Keratinocyte (primary cell): ENCODE data around the gene CREB5. TPM values are rescaled to one million over a fixed set of nuclear protein-coding genes. Genes with fewer than 3 reads are reported as not detected.

Experiments used
- DNase-seq: peaks from one replicate; pipeline ENCODE4 v3.0.0-alpha.2; 2011; ENCODE audit warnings: low read depth, missing footprints, low spot score
- FAIRE-seq: peaks from 2 replicates; lab custom pipeline; 2011; peaks lifted over from hg19 to GRCh38; lab: Jason Lieb, UNC
- H2AFZ ChIP-seq: 2 replicates; pipeline ENCODE4 v1.6.0; 2012; ENCODE audit warnings: low read length, control low read depth, inconsistent platforms; ENCODE audit not compliant: control insufficient read depth
- H3K27ac ChIP-seq: 2 replicates; pipeline ENCODE4 v1.5.1; 2011; ENCODE audit warnings: low read length; ENCODE audit not compliant: control insufficient read depth, insufficient read depth
- H3K27me3 ChIP-seq: 3 replicates; pipeline ENCODE4 v1.6.0; 2011; ENCODE audit warnings: low read length; ENCODE audit not compliant: control insufficient read depth, insufficient read depth; ENCODE audit errors: extremely low read depth
- H3K36me3 ChIP-seq, 2 experiments: 2 replicates in 1 of 2; 3 replicates in 1 of 2; pipeline ENCODE4 v1.5.1; 2011; ENCODE audit warnings: low read length in 2 of 2, mild to moderate bottlenecking in 1 of 2; ENCODE audit not compliant: control insufficient read depth in 2 of 2, insufficient read depth in 2 of 2; ENCODE audit errors: extremely low read depth in 1 of 2
- H3K4me1 ChIP-seq: 3 replicates; pipeline ENCODE4 v1.5.1; 2011; ENCODE audit warnings: low read length; ENCODE audit not compliant: control insufficient read depth, insufficient read depth; ENCODE audit errors: extremely low read depth
- H3K4me2 ChIP-seq: 3 replicates; pipeline ENCODE4 v1.6.0; 2011; ENCODE audit warnings: low read depth, low read length; ENCODE audit not compliant: control insufficient read depth, insufficient read depth; ENCODE audit errors: extremely low read depth
- H3K4me3 ChIP-seq, 3 experiments: fragments of 200-600 bp in 1 of 3; sonication (generic) in 1 of 3; 2 replicates in 2 of 3; 3 replicates in 1 of 3; pipeline ENCODE4 v1.5.1; 2011 to 2016; ENCODE audit warnings: low read length in 3 of 3, mild to moderate bottlenecking in 3 of 3, control low read depth in 2 of 3, inconsistent platforms in 1 of 3, low read depth in 1 of 3, mixed read lengths in 1 of 3, mixed run types in 1 of 3, moderate library complexity in 1 of 3; ENCODE audit not compliant: control insufficient read depth in 2 of 3, insufficient read depth in 2 of 3; ENCODE audit errors: extremely low read depth in 1 of 3
- H3K79me2 ChIP-seq: 2 replicates; pipeline ENCODE4 v1.6.0; 2012; ENCODE audit warnings: low read length; ENCODE audit not compliant: control insufficient read depth, insufficient read depth
- H3K9ac ChIP-seq: 3 replicates; pipeline ENCODE4 v1.6.0; 2011; ENCODE audit warnings: low read length; ENCODE audit not compliant: control insufficient read depth, insufficient read depth; ENCODE audit errors: extremely low read depth
- H3K9me1 ChIP-seq: 3 replicates; pipeline ENCODE4 v1.6.0; 2011; ENCODE audit warnings: low read length; ENCODE audit not compliant: control insufficient read depth, insufficient read depth; ENCODE audit errors: extremely low read depth
- H3K9me3 ChIP-seq: 2 replicates; pipeline ENCODE4 v1.5.1; 2012; ENCODE audit warnings: low read depth, low read length; ENCODE audit not compliant: control insufficient read depth
- H4K20me1 ChIP-seq: 3 replicates; pipeline ENCODE4 v1.6.0; 2011; ENCODE audit warnings: low read length; ENCODE audit not compliant: control insufficient read depth, insufficient read depth; ENCODE audit errors: extremely low read depth
- EZH2 ChIP-seq: IDR thresholded peaks from one replicate; pipeline ENCODE4 v1.6.1; 2012; ENCODE audit warnings: inconsistent platforms, mild to moderate bottlenecking, low read length, moderate library complexity
- dilution Hi-C: fragments of 300-500 bp; cut with MboI; formaldehyde crosslinking; loops from one replicate; pipeline ENCODE4 v1.7.0; 2020; ENCODE audit warnings: low sequenced_read_pairs; ENCODE audit not compliant: extremely low pct_ligation_motif_present
- polyA plus RNA-seq, 5 experiments: library from polyadenylated mRNA; depleted of rRNA in 3 of 5; stranded (reverse) in 3 of 5; stranded (forward) in 1 of 5; unstranded in 1 of 5; fragments of >200 nt; gene quantifications; 1 replicate in 1 of 5; 2 replicates in 3 of 5; 3 replicates in 1 of 5; pipeline versions ENCODE4 v1.2.1 to v1.2.3, GENCODE V29; 2011 to 2012; ENCODE audit warnings: missing spikeins in 2 of 5, low read depth in 1 of 5, low replicate concordance in 1 of 5
- TF ChIP-seq, protein P1 (sequence below), 3 experiments: IDR thresholded peaks in 1 of 3; conservative IDR thresholded peaks in 1 of 3; optimal IDR thresholded peaks in 1 of 3; 2 replicates in 2 of 3; 3 replicates in 1 of 3; pipeline versions ENCODE3 to v1.5.1; 2011; ENCODE audit warnings: low read length in 3 of 3, mild to moderate bottlenecking in 3 of 3, moderate library complexity in 2 of 3, control low read depth in 1 of 3, inconsistent platforms in 1 of 3; ENCODE audit not compliant: insufficient read depth in 2 of 3; ENCODE audit errors: extremely low read depth in 1 of 3

The CREB5 gene
- polyA plus RNA-seq, 1 donor (not counting 4 experiments of a cell fraction or from before 2014, with no cell fraction given) = 7.9 TPM

GRCh38 chr7:28530803-28531175 is 118.5 kb downstream of the CREB5 start:
- TF ChIP-seq, protein P1, sequence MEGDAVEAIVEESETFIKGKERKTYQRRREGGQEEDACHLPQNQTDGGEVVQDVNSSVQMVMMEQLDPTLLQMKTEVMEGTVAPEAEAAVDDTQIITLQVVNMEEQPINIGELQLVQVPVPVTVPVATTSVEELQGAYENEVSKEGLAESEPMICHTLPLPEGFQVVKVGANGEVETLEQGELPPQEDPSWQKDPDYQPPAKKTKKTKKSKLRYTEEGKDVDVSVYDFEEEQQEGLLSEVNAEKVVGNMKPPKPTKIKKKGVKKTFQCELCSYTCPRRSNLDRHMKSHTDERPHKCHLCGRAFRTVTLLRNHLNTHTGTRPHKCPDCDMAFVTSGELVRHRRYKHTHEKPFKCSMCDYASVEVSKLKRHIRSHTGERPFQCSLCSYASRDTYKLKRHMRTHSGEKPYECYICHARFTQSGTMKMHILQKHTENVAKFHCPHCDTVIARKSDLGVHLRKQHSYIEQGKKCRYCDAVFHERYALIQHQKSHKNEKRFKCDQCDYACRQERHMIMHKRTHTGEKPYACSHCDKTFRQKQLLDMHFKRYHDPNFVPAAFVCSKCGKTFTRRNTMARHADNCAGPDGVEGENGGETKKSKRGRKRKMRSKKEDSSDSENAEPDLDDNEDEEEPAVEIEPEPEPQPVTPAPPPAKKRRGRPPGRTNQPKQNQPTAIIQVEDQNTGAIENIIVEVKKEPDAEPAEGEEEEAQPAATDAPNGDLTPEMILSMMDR (optimal IDR thresholded peaks at IDR 0.05 in 1 of 3, IDR thresholded peaks at IDR 0.05 in 1 of 3, conservative IDR thresholded peaks at IDR 0.05 in 1 of 3; ENCODE audit: extremely low read depth in 1 of 3, insufficient read depth in 2 of 3, low read length in 3 of 3) = no peak
- no peak for TF ChIP-seq EZH2
- no peak for FAIRE-seq
- Histone ChIP-seq H4K20me1 (no peaks in the 10 kb centered on the region), H3K27me3 (peaks cover 8% of the 10 kb centered on the region), H3K4me3 (no peak overlapping the region), H3K9ac (no peak overlapping the region), H3K36me3 (no peaks in the 10 kb centered on the region), H3K9me1 (no peaks in the 10 kb centered on the region), H3K4me1 (no peaks in the 10 kb centered on the region), H2AFZ (no peak overlapping the region), H3K79me2 (no peaks in the 10 kb centered on the region), H3K9me3 (no peaks in the 10 kb centered on the region), H3K27ac (no peak overlapping the region), H3K4me2 (no peak overlapping the region)
- dilution Hi-C loops = no loop called here
- no peak for DNase-seq

DNA sequence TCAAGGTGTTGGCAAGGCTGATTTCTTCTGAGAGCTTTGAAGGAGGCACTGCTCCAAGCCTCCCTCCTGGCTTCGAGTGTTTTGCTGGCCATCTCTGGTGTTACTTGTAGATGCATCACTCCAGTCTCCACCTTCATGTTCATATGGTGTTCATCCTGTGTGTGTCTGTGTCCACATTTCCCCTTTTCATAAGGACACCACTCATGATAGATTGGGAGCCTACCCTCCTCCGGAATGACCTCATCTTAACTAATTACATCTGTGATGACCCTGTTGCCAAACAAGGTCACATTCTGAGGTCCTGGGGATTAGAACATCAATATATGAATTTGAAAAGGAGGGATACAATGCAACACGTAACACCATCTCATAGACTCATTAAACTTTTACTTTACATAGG is 119.0 kb downstream of the CREB5 start:
- Histone ChIP-seq H3K36me3 (no peaks in the 10 kb centered on the region), H3K9me3 (no peaks in the 10 kb centered on the region), H3K9ac (no peak overlapping the region), H2AFZ (no peak overlapping the region), H3K27me3 (peaks cover 8% of the 10 kb centered on the region), H3K4me3 (no peak overlapping the region), H3K9me1 (no peaks in the 10 kb centered on the region), H3K79me2 (no peaks in the 10 kb centered on the region), H3K4me2 (no peak overlapping the region), H4K20me1 (no peaks in the 10 kb centered on the region), H3K4me1 (no peaks in the 10 kb centered on the region), H3K27ac (no peak overlapping the region)
- FAIRE-seq (no peak), DNase-seq (no peak)
- TF ChIP-seq EZH2 = no peak
- TF ChIP-seq, protein P1 (optimal IDR thresholded peaks at IDR 0.05 in 1 of 3, IDR thresholded peaks at IDR 0.05 in 1 of 3, conservative IDR thresholded peaks at IDR 0.05 in 1 of 3; ENCODE audit: extremely low read depth in 1 of 3, insufficient read depth in 2 of 3, low read length in 3 of 3) = no peak
- dilution Hi-C loops = no loop called here
